Measurements from ENCODE around the gene ADGRA1.
"Not testable (repeated sequence)": the region's sequence is repeated elsewhere in the genome, so short reads cannot be mapped to it uniquely, and the experiment has no call there.

ADGRA1 gene

DNA sequence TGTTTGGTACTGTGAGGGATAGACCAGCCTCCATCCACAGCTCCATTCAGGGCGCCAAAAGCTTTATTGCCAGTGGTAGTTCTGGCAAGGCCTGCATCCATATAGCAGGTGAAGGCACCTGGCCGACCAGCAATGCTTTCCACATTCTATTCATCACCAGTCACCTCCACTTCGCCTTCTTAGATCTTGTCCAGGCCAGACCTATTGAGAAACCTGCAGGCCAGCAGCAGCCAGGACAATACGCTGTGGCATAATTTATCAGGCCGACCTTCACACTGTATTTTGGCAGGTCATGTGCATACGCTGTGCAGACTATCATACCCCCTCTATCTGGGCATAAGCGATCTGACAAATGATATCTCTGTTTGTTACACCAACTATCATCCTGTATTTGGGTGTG is 57.0 kb downstream of the ADGRA1 start:
- peaks cover 2% of the 10 kb centered on the region for H3K36me3 Mint-ChIP-seq
- no peak overlapping the region for H3K4me3 Mint-ChIP-seq
- peaks cover 46% of the 10 kb centered on the region for H3K27me3 Mint-ChIP-seq
- H3K27ac Mint-ChIP-seq: no peak overlapping the region
- peaks cover 7% of the 10 kb centered on the region for H3K9me3 Mint-ChIP-seq
- H3K4me1 Mint-ChIP-seq: peaks cover 10% of the 10 kb centered on the region

DNA sequence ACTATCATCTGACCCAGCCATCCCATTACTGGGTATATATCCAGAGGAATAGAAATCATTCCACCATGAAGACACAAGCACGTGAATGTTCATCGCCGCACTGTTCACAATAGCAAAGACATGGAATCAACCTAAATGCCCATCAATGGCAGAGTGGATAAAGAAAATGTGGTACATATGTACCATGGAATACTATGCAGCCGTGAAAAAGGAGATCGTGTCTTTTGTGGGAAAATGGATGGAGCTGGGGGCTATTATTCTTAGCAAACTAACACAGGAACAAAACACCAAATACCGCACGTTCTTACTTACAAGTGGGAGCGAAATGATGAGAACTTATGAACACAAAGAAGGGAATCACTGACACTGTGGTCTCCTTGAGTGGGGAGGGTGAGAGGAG is 62.5 kb downstream of the ADGRA1 start:
- Mint-ChIP-seq H3K4me3 (no peak overlapping the region), H3K9me3 (peaks cover 7% of the 10 kb centered on the region), H3K36me3 (peaks cover 2% of the 10 kb centered on the region), H3K27me3 (peaks cover 37% of the 10 kb centered on the region), H3K4me1 (no peaks in the 10 kb centered on the region), H3K27ac (no peak overlapping the region)

DNA sequence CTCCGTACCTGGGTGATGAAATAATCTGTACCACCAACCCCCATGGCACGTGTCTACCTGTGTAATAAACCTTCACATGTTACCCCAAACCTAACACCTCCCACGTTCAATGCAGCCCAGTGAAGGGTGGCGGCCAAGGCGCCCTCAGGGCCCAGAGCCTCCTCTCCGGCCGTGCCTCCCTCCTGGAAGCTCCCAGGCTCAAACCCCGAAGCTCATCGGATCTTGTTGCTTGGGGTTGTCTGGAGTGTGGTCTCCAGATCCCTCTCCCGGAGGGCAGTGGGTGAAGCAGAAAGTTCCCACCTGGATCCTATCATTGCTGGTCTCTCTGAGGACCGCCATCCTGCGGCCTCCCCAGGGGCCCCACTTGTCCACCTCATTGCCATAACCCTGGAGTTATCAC is 62.9 kb downstream of the ADGRA1 start:
- H3K27ac Mint-ChIP-seq: no peak overlapping the region
- peaks cover 7% of the 10 kb centered on the region for H3K9me3 Mint-ChIP-seq
- peaks cover 2% of the 10 kb centered on the region for H3K36me3 Mint-ChIP-seq
- no peaks in the 10 kb centered on the region for H3K4me1 Mint-ChIP-seq
- peaks cover 34% of the 10 kb centered on the region for H3K27me3 Mint-ChIP-seq
- H3K4me3 Mint-ChIP-seq: no peak overlapping the region

DNA sequence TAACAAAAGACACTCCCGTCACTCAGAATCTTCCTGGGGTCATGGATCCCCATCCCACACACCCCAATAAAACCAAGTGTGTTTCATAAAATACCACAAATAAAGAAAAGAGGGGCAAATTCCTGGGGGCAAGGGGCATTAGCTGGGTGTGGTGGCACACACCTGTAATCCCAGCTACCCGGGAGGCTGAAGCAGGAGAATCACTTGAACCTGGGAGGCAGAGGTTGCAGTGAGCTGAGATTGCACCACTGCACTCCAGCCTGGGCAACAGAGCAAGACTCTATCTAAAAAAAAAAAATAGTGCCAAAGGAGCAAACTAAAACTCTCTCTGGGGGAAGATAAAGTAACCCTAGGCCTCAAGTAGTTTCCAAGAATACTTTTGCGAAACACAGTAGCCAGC is 63.3 kb downstream of the ADGRA1 start:
- H3K4me3 Mint-ChIP-seq, H3K36me3 Mint-ChIP-seq, H3K27ac Mint-ChIP-seq, H3K9me3 Mint-ChIP-seq, H3K4me1 Mint-ChIP-seq: not testable (repeated sequence)
- H3K27me3 Mint-ChIP-seq: peaks cover 34% of the 10 kb centered on the region

DNA sequence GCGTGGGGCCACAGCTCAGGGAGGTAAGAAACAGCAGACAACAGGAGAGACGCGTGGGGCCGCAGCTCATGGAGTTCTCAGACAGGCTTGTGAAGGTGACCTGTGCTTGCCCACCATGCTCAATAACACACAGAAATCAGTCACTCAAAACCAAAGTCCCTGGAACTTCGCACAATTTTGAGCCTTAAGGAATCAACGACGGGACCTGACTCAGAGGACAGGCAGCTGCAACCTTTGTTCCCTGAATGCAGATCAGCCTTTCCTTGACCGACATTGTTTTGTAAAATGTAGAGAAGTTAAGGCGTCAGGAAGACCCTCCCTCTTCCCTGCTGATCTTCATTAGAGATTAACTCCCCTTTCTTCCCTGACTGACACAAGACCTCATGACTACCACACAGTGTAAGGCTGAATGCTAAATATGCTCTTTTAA is 63.8 kb downstream of the ADGRA1 start:
- Mint-ChIP-seq H3K4me1 (no peaks in the 10 kb centered on the region), H3K9me3 (peaks cover 7% of the 10 kb centered on the region), H3K27ac (no peak overlapping the region), H3K36me3 (peaks cover 2% of the 10 kb centered on the region), H3K27me3 (peaks cover 31% of the 10 kb centered on the region), H3K4me3 (no peak overlapping the region)

DNA sequence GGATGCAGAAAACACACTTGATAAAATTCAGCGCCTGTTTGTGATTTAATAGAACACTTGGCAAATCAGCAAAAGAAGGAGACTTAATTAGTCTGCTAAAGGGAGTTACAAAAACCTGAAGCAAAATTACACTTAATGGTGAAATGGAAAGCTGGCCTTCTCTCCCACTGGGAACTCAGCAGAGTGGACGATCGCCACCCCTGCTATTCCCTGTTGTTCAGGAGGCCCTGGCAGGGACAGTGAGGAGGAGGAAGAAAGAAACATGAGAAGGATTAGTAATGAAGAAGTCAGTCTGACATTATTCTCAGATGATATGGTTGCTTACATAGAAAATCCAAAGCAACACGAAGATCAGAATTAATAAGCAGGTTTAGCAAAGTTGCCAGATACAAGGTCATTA is 66.7 kb downstream of the ADGRA1 start:
- H3K36me3 Mint-ChIP-seq: no peaks in the 10 kb centered on the region
- no peaks in the 10 kb centered on the region for H3K4me1 Mint-ChIP-seq
- H3K4me3 Mint-ChIP-seq: no peak overlapping the region
- no peak overlapping the region for H3K27ac Mint-ChIP-seq
- H3K27me3 Mint-ChIP-seq: peaks cover 11% of the 10 kb centered on the region
- H3K9me3 Mint-ChIP-seq: no peaks in the 10 kb centered on the region

DNA sequence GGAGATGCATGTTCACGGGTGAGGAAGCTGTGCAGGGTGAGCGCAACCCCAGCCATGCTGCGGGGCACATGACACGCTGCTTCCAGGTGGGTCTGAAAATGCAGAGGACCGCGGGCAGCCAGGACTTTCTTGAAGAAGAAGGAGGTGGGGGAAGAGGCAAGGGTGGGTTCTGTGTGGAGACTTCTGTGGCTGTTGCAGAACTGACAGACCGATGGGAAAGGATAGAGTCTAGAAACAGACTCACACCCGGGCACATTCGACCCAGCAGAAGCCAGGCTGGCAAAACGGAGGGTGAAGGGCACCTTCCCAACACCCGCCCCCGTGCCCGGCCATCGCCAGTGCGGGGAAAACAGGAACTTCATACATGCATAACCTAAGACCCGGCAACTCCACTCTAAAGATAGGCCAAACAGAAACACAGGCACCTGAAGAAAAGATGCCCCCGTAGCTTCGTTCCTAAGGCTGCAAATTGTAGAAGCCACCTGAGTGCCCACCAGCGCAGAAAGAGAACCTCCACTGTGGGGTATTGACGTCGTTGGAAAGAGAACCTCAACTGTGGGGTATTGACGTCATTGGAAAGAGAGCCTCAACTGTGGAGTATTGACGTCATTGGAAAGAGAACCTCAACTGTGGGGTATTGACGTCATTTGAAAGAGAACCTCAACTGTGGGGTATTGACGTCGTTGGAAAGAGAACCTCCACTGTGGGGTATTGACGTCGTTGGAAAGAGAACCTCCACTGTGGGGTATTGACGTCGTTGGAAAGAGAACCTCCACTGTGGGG is 67.5 kb downstream of the ADGRA1 start:
- peaks cover 4% of the 10 kb centered on the region for H3K27me3 Mint-ChIP-seq
- no peaks in the 10 kb centered on the region for H3K36me3 Mint-ChIP-seq
- H3K4me1 Mint-ChIP-seq: no peaks in the 10 kb centered on the region

DNA sequence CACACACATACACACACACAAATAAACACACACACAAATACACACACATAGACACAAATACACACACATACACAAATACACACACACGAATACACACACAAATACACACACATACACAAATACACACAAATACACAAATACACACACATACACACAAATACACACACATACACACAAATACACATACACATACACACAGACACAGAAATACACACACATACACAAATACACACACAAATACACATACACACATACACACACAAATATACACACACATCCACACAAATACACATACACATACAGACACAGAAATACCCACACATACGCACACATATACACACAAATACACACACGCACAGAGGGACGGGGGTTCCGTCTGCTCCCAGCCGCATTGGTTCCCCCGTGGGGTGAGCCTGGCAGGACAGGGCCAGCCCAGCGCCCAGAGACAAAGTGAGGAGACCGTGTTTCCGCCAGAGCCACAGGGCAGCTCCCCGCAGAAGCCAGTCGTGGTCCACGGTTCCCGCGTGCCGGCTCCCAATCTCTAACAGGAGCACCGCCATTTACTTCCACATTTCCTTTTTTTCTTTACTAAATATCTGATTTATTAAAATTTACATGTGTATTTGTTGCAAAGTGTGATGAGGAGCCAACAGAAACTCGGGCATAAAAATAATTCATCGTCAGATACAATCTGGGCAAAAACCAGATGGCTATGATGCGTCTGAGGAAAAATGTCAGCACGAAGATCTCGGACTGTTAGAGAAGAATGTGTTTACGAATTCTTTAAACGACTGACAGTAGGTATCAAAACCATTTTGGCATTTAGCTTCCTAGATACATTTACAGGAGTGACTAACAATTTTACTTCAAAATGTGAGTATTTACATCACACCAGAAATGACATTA is 69.2 kb downstream of the ADGRA1 start:
- Mint-ChIP-seq H3K36me3 (no peaks in the 10 kb centered on the region), H3K4me1 (no peaks in the 10 kb centered on the region), H3K27ac (no peak overlapping the region), H3K4me3 (no peak overlapping the region), H3K27me3 (peaks cover 2% of the 10 kb centered on the region), H3K9me3 (no peaks in the 10 kb centered on the region)

More for the DNA sequence above, 67.5 kb downstream of the ADGRA1 start:
- no peak overlapping the region for H3K27ac Mint-ChIP-seq
- no peak overlapping the region for H3K4me3 Mint-ChIP-seq
- H3K9me3 Mint-ChIP-seq: no peaks in the 10 kb centered on the region

DNA sequence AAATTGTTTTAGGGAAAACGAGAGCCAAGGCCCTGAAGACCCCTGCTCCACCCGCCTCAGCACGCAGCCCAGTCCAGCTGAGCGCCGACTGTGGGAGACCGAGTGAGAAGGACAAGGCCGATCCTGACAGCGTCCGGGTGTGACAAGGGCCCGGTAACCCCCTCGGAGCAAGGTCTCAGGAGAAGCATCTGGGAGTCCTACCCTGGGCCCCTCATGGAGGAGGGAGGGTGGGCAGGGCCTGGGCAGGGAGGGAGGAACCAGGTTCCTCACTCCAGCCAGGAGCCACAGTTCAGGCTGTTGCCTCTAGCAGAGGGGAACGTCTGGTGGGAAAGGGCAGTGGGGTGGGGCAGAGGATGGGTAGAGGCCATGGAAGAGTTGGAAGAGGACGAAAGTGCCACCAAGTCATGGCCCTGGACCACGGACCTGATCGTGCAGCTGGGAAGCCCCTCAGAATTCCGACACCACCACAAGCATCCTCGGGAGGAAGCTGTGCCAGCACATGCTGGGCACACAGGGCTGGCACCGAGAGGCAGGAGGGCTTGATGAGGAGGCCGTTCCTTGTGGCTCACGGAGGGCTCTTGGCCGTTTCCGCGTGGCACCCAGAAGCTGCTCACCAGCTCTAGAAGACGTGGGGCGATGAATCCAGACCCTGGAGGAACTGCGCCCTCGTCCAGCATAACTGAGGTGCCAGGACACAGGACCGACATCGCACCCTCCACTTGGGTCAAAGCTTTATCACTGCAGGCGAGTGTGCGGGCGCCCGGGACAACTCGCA is 70.1 kb downstream of the ADGRA1 start:
- Mint-ChIP-seq H3K27ac (no peak overlapping the region), H3K9me3 (no peaks in the 10 kb centered on the region), H3K4me3 (no peak overlapping the region)

DNA sequence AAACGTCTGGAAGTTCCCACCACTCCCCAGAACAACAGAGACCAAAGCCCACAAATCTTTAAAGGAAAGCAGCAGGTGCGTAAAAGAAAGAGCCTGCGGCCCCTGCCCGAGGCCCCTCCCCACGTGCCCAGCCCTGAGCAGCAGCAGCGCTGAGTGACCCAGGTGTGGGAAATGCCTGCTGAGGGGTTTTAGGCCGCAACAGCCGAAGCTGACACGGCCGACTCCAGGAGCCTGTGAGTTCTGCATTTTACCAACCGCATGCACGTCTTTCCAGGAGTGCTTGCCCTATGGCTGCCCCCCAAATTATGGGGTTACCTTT is 70.7 kb downstream of the ADGRA1 start:
- Mint-ChIP-seq H3K27me3 (peaks cover 8% of the 10 kb centered on the region), H3K4me3 (no peak overlapping the region), H3K36me3 (no peaks in the 10 kb centered on the region), H3K27ac (no peak overlapping the region), H3K9me3 (no peaks in the 10 kb centered on the region), H3K4me1 (no peaks in the 10 kb centered on the region)

More for the DNA sequence above, 70.1 kb downstream of the ADGRA1 start:
- Mint-ChIP-seq H3K36me3 (no peaks in the 10 kb centered on the region), H3K27me3 (peaks cover 7% of the 10 kb centered on the region), H3K4me1 (no peaks in the 10 kb centered on the region)

DNA sequence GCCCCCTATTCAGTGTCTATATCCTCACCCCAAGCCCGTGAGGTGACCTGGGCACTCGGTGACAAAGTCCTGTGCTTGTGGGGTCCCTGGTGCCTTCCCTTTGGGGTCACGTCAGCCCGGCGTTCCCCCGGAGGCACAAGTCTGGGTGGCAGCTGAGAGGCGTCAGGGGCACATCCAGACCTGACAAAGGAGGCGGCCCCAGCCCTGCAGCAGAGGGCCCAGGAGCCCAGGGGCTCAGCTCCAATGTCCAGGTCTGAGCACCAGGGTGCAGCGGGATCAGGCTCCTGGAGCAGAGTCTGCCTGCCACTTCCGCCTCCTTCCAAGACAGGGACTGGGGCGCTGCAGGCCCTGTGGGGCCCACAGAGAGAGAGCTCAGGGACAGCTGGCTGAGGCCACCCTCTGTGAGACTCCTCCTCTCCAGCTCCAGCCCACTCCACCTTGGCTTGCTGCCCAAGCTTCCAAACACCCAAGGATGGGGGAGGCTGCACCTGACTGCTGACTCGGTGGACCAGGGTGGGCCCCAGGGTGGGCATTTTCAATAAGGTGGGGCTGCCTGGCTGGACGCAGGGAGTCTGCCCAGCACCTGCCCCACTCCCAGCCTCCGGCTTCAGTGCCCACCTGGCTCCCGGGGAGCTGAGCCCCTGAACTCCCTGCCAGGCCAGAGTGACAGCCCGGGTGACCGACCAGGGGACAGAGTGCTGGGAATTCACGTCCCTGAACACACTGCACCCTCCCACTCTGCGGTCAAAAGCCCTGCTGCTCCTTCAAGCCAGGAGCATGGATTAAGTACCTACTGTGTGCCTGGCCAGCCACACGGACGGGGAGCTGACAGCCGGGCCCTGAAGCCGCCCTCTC is 71.3 kb downstream of the ADGRA1 start:
- H3K27ac Mint-ChIP-seq: no peak overlapping the region
- no peaks in the 10 kb centered on the region for H3K36me3 Mint-ChIP-seq
- H3K4me3 Mint-ChIP-seq: no peak overlapping the region
- H3K27me3 Mint-ChIP-seq: peaks cover 8% of the 10 kb centered on the region
- H3K4me1 Mint-ChIP-seq: no peaks in the 10 kb centered on the region
- no peaks in the 10 kb centered on the region for H3K9me3 Mint-ChIP-seq

DNA sequence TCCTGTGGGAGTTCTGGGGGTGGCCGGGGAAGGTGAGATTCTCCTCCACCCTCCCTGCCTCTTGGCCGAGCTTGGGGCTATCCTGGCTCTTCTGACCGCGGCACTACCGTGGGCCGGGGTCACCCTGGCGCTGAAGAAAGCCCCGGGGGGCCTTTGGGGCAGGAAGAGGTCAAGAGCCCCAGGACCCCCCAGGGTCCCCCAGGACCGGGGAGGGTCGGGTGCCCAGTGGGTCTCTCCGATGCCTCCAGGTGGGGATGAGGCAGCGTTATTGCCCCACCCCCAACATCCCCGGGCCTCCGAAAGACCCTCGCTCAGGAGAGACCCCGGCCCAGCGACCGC is 71.9 kb downstream of the ADGRA1 start:
- no peaks in the 10 kb centered on the region for H3K9me3 Mint-ChIP-seq
- H3K36me3 Mint-ChIP-seq: no peaks in the 10 kb centered on the region
- H3K27ac Mint-ChIP-seq: no peak overlapping the region
- H3K4me1 Mint-ChIP-seq: no peaks in the 10 kb centered on the region
- peaks cover 8% of the 10 kb centered on the region for H3K27me3 Mint-ChIP-seq
- H3K4me3 Mint-ChIP-seq: no peak overlapping the region

DNA sequence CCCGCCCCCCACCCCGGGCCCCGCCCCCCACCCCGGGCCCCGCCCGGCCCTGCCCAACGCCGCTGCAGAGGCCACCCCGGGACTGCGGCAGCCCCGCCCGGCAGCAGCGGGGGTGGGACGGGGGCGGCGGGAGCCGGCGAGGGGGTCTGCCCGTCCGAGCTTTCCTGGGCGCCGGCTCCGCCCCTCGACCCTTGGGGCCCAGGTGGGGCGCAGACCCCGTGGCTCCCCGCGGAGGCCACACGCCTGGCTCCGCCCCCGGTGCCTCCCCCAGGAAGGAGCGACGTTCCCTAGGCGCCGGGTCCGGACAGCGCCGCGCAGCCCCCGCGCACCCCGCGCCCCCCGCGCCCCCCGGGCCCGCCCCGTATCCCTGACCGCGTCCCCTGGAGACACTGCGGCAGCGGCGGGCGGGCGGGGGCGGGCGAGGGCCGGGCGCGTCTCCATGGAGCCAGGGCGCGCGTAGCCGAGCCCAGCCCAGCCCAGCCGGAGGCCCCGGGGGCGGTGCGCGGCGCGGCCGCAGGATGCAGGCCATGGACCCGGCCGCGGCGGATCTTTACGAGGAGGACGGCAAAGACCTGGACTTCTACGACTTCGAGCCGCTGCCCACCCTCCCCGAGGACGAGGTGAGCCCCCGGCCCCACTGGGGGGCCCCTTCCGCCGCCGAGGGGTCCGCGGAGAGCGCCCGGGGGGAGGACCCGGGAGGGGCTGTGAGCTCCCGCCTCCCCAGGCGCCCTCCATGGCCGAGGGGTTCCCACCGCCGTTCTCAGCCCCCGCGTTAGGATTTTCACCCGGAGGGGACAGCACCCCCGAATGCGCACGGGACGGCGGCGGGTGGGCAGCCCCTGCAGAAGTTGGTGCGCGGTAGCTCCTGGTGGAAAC is 72.5 kb downstream of the ADGRA1 start, which contains the start of gene KNDC1:
Gene KNDC1 (plus strand): TSS at position 270 of the 876 bp plus-strand sequence. CDS start 249 bp downstream, at position 519.
- no peaks in the 10 kb centered on the region for H3K36me3 Mint-ChIP-seq
- peaks cover 8% of the 10 kb centered on the region for H3K27me3 Mint-ChIP-seq
- no peak within 1 kb of the TSS for H3K27ac Mint-ChIP-seq
- H3K4me3 Mint-ChIP-seq: peak within 1 kb of the TSS; percentile 73
- H3K4me1 Mint-ChIP-seq: no peaks in the 10 kb centered on the region
- no peaks in the 10 kb centered on the region for H3K9me3 Mint-ChIP-seq

DNA sequence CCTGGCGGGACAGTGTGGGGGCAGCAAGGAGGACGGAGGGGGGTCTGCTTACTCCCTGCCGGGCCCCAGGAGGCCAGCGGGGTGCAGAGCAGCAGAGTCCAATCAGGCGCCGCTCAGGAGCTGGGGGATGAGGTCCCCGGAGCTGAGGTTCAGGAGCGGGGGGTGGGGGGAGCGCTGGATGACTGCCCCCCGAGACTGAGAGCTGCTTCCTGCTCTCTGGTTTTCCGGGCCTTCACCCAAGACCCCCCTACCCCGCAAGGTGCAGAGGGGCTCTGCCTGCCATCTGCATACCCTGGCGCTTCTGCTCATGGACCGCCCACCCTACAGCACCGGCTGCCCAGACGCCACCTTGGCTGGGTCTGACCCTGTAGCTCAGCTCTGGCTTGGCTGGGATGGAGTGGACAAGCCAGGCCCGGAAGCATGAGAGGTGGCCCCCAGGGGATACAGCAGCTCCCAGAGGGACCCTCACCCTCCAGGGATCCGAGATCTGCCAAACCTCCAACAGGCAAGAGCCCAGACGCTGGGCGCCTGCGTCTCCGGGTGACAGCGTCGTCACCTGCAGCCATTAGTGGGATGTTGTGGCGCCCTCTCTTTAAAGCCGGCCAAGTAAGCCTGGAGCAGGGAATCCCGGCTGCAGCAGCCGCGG is 73.2 kb downstream of the ADGRA1 start:
- no peaks in the 10 kb centered on the region for H3K9me3 Mint-ChIP-seq
- peaks cover 8% of the 10 kb centered on the region for H3K27me3 Mint-ChIP-seq
- no peak overlapping the region for H3K27ac Mint-ChIP-seq
- H3K4me3 Mint-ChIP-seq: peak overlapping the region; percentile 73
- H3K36me3 Mint-ChIP-seq: no peaks in the 10 kb centered on the region
- H3K4me1 Mint-ChIP-seq: no peaks in the 10 kb centered on the region
